Effector memory CD4-positive, alpha-beta T cell (primary cell): ENCODE data around the gene SPTB.

Experiments
- DNase-seq, 3 donors: peaks; one replicate each; pipeline ENCODE4 v3.0.0-alpha.2; 2020
- H3K27ac ChIP-seq: 2 replicates; pipeline ENCODE4 v1.7.0; 2013; ENCODE audit warnings: mild to moderate bottlenecking, low read length, moderate library complexity; ENCODE audit not compliant: insufficient read depth, poor library complexity, severe bottlenecking
- H3K27me3 ChIP-seq: replicated peaks from 2 replicates; pipeline ENCODE4 v1.7.0; 2013; ENCODE audit warnings: mild to moderate bottlenecking, low read length; ENCODE audit not compliant: insufficient read depth, control insufficient read depth, poor library complexity, severe bottlenecking
- H3K36me3 ChIP-seq: 2 replicates; pipeline ENCODE4 v1.7.0; 2013; ENCODE audit warnings: mild to moderate bottlenecking, low read length, moderate library complexity; ENCODE audit not compliant: control insufficient read depth, insufficient read depth
- H3K4me1 ChIP-seq: 2 replicates; pipeline ENCODE4 v1.7.0; 2013; ENCODE audit warnings: low read length, mild to moderate bottlenecking; ENCODE audit not compliant: control insufficient read depth, insufficient read depth, poor library complexity, severe bottlenecking
- H3K4me3 ChIP-seq: 2 replicates; pipeline ENCODE4 v1.7.0; 2013; ENCODE audit warnings: low read length, low read depth, mild to moderate bottlenecking; ENCODE audit not compliant: insufficient read depth, poor library complexity, severe bottlenecking
- H3K9me3 ChIP-seq: 2 replicates; pipeline ENCODE4 v1.7.0; 2013; ENCODE audit warnings: mild to moderate bottlenecking, low read length, moderate library complexity; ENCODE audit not compliant: control insufficient read depth

SPTB gene

DNA sequence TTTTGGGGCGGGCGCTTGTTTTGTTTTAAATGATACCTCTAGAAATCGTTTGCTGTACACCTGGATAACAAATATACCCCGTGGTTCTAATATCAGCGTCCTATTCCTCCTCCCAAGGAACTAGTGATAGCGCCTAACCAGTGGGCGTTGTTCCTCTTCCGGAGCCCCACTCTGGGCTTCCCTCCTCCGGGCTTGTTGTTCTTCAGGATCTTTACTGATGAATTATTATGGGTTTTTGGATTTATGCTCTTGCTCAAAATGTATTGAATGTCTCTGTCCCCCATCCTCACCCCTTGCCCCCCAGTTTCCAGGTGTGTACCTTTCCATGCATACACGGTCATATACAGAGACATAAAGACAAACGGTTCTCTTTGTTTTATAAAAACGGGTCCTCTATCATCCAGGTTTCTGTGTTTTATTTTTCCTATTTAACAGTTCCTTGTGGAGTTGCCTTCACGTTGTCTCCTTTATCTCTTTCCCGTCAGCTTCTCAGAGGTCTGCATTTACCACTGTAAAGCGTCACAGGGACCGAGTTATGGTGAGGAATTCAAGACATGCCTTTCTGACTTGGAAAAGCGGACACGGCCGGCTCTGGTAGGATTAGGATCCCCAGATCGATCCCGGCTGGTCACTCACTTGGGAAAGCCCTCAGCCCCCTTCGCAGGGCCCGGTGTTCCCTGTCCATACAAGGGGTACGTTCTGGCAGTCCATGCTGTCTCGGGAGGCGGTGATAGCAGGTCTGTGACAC is 176.1 kb downstream of the SPTB start:
- no peaks in the 10 kb centered on the region for H3K27me3 ChIP-seq
- DNase-seq: no peak
- no peaks in the 10 kb centered on the region for H3K36me3 ChIP-seq
- peak overlapping the region; percentile 79 for H3K4me3 ChIP-seq
- H3K4me1 ChIP-seq: peaks cover 57% of the 10 kb centered on the region
- no peaks in the 10 kb centered on the region for H3K9me3 ChIP-seq
- H3K27ac ChIP-seq: peak overlapping the region; percentile 90

DNA sequence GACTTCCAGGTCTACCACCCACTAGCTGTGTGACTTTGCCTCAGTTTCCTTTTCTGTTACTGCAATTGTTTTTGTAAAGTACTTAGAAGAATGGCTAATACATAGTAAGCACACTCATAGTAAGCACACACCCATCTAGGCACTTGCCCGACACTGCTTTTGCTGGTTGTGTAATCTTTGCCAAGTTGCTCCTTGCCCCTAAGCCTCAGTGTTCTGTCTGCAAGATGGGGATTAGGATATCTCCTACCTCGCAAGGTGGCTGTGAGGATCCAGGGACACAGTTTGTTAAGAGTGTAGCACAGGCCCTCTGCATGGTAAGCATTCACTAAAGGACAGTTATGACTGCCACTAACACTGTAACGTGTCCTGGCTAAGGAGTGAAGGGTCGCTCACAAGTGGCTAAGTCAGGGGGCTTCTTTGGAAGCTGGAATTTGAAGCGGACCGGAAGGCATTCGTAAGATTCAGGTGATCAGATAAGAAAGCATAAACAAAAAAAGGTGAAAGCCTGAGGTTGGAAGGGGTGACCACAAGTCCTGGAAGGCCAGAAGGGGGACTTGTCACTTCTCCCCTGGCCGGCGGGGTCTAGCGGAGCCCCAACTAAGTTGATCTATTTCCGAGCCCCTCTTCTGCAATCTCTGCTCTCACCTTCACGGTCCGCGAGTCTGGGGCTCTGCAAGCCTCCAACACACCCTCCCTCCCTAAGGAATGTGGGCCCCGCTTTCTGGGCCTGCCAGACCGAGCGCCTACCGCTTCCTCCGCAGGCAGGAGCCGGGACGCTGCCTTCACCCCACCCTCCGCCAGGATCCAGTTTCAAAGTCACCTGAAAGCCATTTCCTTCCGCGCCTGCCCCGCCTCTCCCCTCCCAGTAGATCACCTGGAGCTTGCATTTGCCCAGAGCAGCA is 177.0 kb downstream of the SPTB start:
- peak overlapping the region; percentile 90 for H3K27ac ChIP-seq
- DNase-seq: peak in 1 of 3 donors; percentile 43
- H3K4me1 ChIP-seq: peaks cover 59% of the 10 kb centered on the region
- peak overlapping the region; percentile 79 for H3K4me3 ChIP-seq
- H3K36me3 ChIP-seq: no peaks in the 10 kb centered on the region
- no peaks in the 10 kb centered on the region for H3K27me3 ChIP-seq
- H3K9me3 ChIP-seq: no peaks in the 10 kb centered on the region

DNA sequence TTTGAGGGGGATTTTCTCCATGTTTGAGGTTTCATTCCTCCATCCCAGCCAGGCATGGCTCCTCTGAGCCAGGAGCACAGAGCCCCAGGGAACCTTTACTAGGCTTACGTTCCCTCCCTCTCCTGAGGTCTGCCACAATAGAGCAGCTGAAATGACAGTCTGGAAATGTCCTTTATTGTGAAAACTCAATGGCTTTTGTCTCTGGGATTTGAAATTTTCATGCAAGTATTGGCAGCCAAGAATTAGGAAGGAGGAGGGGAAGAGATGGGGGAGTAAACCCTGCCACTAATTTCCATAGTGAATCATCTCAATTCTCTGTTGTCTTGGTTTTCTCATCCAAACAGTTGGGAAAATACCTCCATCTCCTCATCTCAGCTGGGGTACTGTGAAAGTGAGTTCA is 178.0 kb downstream of the SPTB start:
- peaks cover 59% of the 10 kb centered on the region for H3K4me1 ChIP-seq

DNA sequence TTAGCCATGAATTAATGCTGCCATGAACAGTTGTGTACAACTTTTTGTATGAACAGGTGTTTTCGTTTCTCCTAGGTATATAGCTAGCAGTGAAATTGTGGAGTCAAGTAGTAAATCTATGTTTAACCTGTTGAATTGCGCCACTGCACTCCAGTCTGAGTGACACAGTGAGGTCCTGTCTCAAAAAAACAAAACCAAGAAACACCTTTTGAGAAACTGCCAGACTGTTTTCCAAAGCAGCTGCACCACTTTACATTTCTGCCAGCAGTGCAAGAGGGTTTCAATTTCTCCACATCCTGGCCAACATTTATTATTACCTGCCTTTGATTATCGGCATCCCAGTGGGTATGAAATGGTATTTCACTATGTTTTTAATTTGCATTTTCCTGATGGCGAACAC is 178.8 kb downstream of the SPTB start:
- no peaks in the 10 kb centered on the region for H3K36me3 ChIP-seq
- H3K27me3 ChIP-seq: no peaks in the 10 kb centered on the region
- H3K4me1 ChIP-seq: peaks cover 59% of the 10 kb centered on the region
- DNase-seq: no peak
- H3K4me3 ChIP-seq: no peak overlapping the region
- no peak overlapping the region for H3K27ac ChIP-seq
- H3K9me3 ChIP-seq: no peaks in the 10 kb centered on the region

More for the DNA sequence above, 178.0 kb downstream of the SPTB start:
- Histone ChIP-seq H3K27me3 (no peaks in the 10 kb centered on the region), H3K9me3 (no peaks in the 10 kb centered on the region), H3K27ac (no peak overlapping the region), H3K36me3 (no peaks in the 10 kb centered on the region), H3K4me3 (no peak overlapping the region)
- no peak for DNase-seq

DNA sequence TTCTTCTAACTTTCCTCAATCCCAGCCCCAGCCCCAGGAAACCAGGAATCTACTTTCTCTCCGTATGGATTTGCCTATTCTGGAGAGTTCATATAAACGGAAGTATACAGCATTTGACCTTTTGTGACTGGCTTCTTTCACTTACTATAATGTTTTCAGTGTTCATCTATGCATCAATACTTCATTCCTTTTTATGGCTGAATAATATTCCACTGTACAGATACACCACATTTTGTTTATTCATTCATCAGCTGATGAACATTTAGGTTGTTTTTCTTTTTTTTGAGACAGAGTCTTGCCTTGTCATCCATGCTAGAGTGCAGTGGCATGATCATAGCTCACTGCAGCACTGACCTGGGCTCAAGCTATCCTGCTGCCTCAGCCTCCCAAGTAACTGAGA is 179.4 kb downstream of the SPTB start:
- H3K27me3 ChIP-seq: no peaks in the 10 kb centered on the region
- H3K9me3 ChIP-seq: no peaks in the 10 kb centered on the region
- no peak for DNase-seq
- peaks cover 53% of the 10 kb centered on the region for H3K4me1 ChIP-seq
- no peaks in the 10 kb centered on the region for H3K36me3 ChIP-seq
- no peak overlapping the region for H3K4me3 ChIP-seq
- H3K27ac ChIP-seq: no peak overlapping the region

DNA sequence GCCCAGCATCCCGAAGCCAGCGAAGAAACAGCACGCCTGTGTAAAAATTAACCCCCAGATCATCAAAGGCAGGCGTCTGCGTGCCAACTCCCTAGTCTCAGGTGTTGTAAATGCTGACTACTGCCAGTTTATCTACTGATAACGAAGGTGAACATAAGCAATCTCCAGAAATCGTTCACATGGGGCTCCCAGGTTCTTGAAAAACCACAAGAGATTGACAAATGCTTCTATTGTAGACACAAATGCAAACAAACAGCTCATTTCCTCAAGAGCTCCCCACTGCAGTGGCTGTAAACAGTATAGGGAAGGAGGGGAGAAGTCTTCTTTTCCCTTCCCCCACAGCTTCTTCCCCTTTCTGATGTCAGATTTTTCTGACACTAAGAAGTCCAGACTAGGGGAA is 180.8 kb downstream of the SPTB start:
- no peak overlapping the region for H3K4me3 ChIP-seq
- no peaks in the 10 kb centered on the region for H3K27me3 ChIP-seq
- no peaks in the 10 kb centered on the region for H3K36me3 ChIP-seq
- DNase-seq: no peak
- no peaks in the 10 kb centered on the region for H3K9me3 ChIP-seq
- peaks cover 51% of the 10 kb centered on the region for H3K4me1 ChIP-seq
- H3K27ac ChIP-seq: peak overlapping the region; percentile 45

DNA sequence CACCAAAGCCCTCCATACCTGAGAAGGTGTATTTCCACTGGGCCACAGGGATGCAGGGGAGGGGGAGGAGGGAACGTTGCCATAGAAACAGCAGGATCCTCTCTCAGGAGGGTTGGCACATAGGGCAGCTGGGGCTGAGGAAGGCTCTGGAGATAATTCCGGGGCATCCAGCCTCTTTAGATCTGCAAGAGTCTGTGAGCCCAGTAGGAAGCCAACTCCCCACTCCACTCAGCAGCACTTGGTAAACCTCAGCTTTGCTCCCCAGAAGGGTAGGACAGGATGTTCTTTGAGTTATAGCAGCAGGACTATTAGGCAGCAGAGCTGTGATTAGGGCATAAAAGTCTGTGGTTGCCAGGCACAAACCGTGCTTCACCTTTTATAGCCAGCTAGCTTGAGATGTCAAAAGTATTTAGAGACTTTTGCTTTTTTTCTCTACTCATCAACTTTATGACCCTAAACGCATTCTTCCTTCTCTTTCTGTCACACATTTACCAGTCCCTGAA is 183.3 kb downstream of the SPTB start:
- H3K27me3 ChIP-seq: no peaks in the 10 kb centered on the region

More for the DNA sequence above, 183.3 kb downstream of the SPTB start:
- no peak overlapping the region for H3K4me3 ChIP-seq
- peak overlapping the region; percentile 31 for H3K27ac ChIP-seq
- H3K36me3 ChIP-seq: no peaks in the 10 kb centered on the region
- H3K4me1 ChIP-seq: peaks cover 35% of the 10 kb centered on the region
- no peaks in the 10 kb centered on the region for H3K9me3 ChIP-seq
- no peak for DNase-seq
